Keratinocyte (primary cell): ENCODE results near the gene LAMA2. TPM values are rescaled to one million over a fixed set of nuclear protein-coding genes. Genes with fewer than 3 reads are reported as not detected.

Source experiments
- DNase-seq: peaks from one replicate; pipeline ENCODE4 v3.0.0-alpha.2; 2011; ENCODE audit warnings: low read depth, missing footprints, low spot score
- FAIRE-seq: peaks from 2 replicates; lab custom pipeline; 2011; peaks lifted over from hg19 to GRCh38; lab: Jason Lieb, UNC
- H2AFZ ChIP-seq: 2 replicates; pipeline ENCODE4 v1.6.0; 2012; ENCODE audit warnings: low read length, control low read depth, inconsistent platforms; ENCODE audit not compliant: control insufficient read depth
- H3K27ac ChIP-seq: 2 replicates; pipeline ENCODE4 v1.5.1; 2011; ENCODE audit warnings: low read length; ENCODE audit not compliant: control insufficient read depth, insufficient read depth
- H3K27me3 ChIP-seq: 3 replicates; pipeline ENCODE4 v1.6.0; 2011; ENCODE audit warnings: low read length; ENCODE audit not compliant: control insufficient read depth, insufficient read depth; ENCODE audit errors: extremely low read depth
- H3K36me3 ChIP-seq, 2 experiments: 2 replicates in 1 of 2; 3 replicates in 1 of 2; pipeline ENCODE4 v1.5.1; 2011; ENCODE audit warnings: low read length in 2 of 2, mild to moderate bottlenecking in 1 of 2; ENCODE audit not compliant: control insufficient read depth in 2 of 2, insufficient read depth in 2 of 2; ENCODE audit errors: extremely low read depth in 1 of 2
- H3K4me1 ChIP-seq: 3 replicates; pipeline ENCODE4 v1.5.1; 2011; ENCODE audit warnings: low read length; ENCODE audit not compliant: control insufficient read depth, insufficient read depth; ENCODE audit errors: extremely low read depth
- H3K4me2 ChIP-seq: 3 replicates; pipeline ENCODE4 v1.6.0; 2011; ENCODE audit warnings: low read depth, low read length; ENCODE audit not compliant: control insufficient read depth, insufficient read depth; ENCODE audit errors: extremely low read depth
- H3K4me3 ChIP-seq, 3 experiments: fragments of 200-600 bp in 1 of 3; sonication (generic) in 1 of 3; 2 replicates in 2 of 3; 3 replicates in 1 of 3; pipeline ENCODE4 v1.5.1; 2011 to 2016; ENCODE audit warnings: low read length in 3 of 3, mild to moderate bottlenecking in 3 of 3, control low read depth in 2 of 3, inconsistent platforms in 1 of 3, low read depth in 1 of 3, mixed read lengths in 1 of 3, mixed run types in 1 of 3, moderate library complexity in 1 of 3; ENCODE audit not compliant: control insufficient read depth in 2 of 3, insufficient read depth in 2 of 3; ENCODE audit errors: extremely low read depth in 1 of 3
- H3K79me2 ChIP-seq: 2 replicates; pipeline ENCODE4 v1.6.0; 2012; ENCODE audit warnings: low read length; ENCODE audit not compliant: control insufficient read depth, insufficient read depth
- H3K9ac ChIP-seq: 3 replicates; pipeline ENCODE4 v1.6.0; 2011; ENCODE audit warnings: low read length; ENCODE audit not compliant: control insufficient read depth, insufficient read depth; ENCODE audit errors: extremely low read depth
- H3K9me1 ChIP-seq: 3 replicates; pipeline ENCODE4 v1.6.0; 2011; ENCODE audit warnings: low read length; ENCODE audit not compliant: control insufficient read depth, insufficient read depth; ENCODE audit errors: extremely low read depth
- H3K9me3 ChIP-seq: 2 replicates; pipeline ENCODE4 v1.5.1; 2012; ENCODE audit warnings: low read depth, low read length; ENCODE audit not compliant: control insufficient read depth
- H4K20me1 ChIP-seq: 3 replicates; pipeline ENCODE4 v1.6.0; 2011; ENCODE audit warnings: low read length; ENCODE audit not compliant: control insufficient read depth, insufficient read depth; ENCODE audit errors: extremely low read depth
- EZH2 ChIP-seq: IDR thresholded peaks from one replicate; pipeline ENCODE4 v1.6.1; 2012; ENCODE audit warnings: inconsistent platforms, mild to moderate bottlenecking, low read length, moderate library complexity
- dilution Hi-C: fragments of 300-500 bp; cut with MboI; formaldehyde crosslinking; loops from one replicate; pipeline ENCODE4 v1.7.0; 2020; ENCODE audit warnings: low sequenced_read_pairs; ENCODE audit not compliant: extremely low pct_ligation_motif_present
- polyA plus RNA-seq, 5 experiments: library from polyadenylated mRNA; depleted of rRNA in 3 of 5; stranded (reverse) in 3 of 5; stranded (forward) in 1 of 5; unstranded in 1 of 5; fragments of >200 nt; gene quantifications; 1 replicate in 1 of 5; 2 replicates in 3 of 5; 3 replicates in 1 of 5; pipeline versions ENCODE4 v1.2.1 to v1.2.3, GENCODE V29; 2011 to 2012; ENCODE audit warnings: missing spikeins in 2 of 5, low read depth in 1 of 5, low replicate concordance in 1 of 5
- TF ChIP-seq, protein P1 (sequence below), 3 experiments: IDR thresholded peaks in 1 of 3; conservative IDR thresholded peaks in 1 of 3; optimal IDR thresholded peaks in 1 of 3; 2 replicates in 2 of 3; 3 replicates in 1 of 3; pipeline versions ENCODE3 to v1.5.1; 2011; ENCODE audit warnings: low read length in 3 of 3, mild to moderate bottlenecking in 3 of 3, moderate library complexity in 2 of 3, control low read depth in 1 of 3, inconsistent platforms in 1 of 3; ENCODE audit not compliant: insufficient read depth in 2 of 3; ENCODE audit errors: extremely low read depth in 1 of 3

Gene LAMA2
- polyA plus RNA-seq, 1 donor (not counting 4 experiments of a cell fraction or from before 2014, with no cell fraction given) = 1.4 TPM

DNA sequence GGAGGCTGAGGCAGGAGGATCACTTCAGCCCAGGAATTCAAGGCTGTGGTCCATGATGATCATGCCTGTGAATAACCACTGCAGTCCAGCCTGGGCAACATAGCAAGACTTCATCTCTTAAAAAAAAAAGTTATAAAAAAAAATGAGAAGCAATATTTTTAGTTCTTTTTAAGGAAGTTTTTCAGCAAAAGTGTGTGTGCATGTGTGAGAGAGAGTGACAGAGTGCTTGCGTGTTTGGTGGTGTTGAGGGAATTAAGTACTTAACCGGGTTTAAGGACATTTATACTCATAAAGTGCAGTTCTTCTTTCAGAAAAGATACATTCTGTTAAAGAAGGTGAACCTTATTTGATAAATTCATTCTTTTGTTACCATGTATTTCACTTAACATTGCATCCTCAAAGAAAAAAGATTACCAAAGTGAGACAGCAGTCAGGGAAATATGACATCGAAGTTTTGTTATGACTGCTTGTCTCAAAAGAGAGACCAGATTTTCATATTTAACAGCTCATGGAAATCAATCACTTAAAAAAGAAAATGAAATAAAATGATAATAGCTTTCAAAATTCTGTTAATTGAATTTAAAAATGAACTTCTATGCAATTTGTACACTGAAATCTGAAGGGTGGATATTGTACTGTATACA, 572.3 kb downstream of the LAMA2 start:
- Histone ChIP-seq H2AFZ (no peak overlapping the region), H3K36me3 (no peaks in the 10 kb centered on the region), H3K9me3 (no peaks in the 10 kb centered on the region), H3K27me3 (no peaks in the 10 kb centered on the region), H4K20me1 (no peaks in the 10 kb centered on the region), H3K4me1 (no peaks in the 10 kb centered on the region), H3K9ac (no peak overlapping the region), H3K9me1 (no peaks in the 10 kb centered on the region), H3K79me2 (no peaks in the 10 kb centered on the region), H3K4me3 (no peak overlapping the region), H3K4me2 (no peak overlapping the region), H3K27ac (no peak overlapping the region)
- no peak for DNase-seq
- dilution Hi-C loops = no loop called here
- no peak for FAIRE-seq
- TF ChIP-seq EZH2 = no peak
- TF ChIP-seq, protein P1, sequence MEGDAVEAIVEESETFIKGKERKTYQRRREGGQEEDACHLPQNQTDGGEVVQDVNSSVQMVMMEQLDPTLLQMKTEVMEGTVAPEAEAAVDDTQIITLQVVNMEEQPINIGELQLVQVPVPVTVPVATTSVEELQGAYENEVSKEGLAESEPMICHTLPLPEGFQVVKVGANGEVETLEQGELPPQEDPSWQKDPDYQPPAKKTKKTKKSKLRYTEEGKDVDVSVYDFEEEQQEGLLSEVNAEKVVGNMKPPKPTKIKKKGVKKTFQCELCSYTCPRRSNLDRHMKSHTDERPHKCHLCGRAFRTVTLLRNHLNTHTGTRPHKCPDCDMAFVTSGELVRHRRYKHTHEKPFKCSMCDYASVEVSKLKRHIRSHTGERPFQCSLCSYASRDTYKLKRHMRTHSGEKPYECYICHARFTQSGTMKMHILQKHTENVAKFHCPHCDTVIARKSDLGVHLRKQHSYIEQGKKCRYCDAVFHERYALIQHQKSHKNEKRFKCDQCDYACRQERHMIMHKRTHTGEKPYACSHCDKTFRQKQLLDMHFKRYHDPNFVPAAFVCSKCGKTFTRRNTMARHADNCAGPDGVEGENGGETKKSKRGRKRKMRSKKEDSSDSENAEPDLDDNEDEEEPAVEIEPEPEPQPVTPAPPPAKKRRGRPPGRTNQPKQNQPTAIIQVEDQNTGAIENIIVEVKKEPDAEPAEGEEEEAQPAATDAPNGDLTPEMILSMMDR (optimal IDR thresholded peaks at IDR 0.05 in 1 of 3, IDR thresholded peaks at IDR 0.05 in 1 of 3, conservative IDR thresholded peaks at IDR 0.05 in 1 of 3; ENCODE audit: extremely low read depth in 1 of 3, insufficient read depth in 2 of 3, low read length in 3 of 3) = no peak

DNA sequence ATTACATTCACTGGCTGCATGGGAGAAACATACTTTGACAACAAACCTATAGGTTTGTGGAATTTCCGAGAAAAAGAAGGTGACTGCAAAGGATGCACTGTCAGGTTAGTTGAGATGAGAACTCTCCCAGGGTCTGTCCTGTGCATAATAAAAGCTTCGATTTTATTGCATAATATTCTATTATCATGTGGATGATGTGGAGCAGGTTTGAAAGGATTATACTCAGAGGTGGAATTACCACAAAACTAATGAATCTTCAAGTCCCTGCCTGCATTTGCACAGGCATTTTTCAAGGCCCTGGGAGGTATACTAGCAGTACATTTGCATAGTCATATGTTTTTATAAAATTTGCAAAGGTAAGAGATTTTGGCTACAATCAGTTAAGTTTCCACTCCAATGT, 577.3 kb downstream of the LAMA2 start:
- Histone ChIP-seq H3K4me3 (no peak overlapping the region), H3K9ac (no peak overlapping the region), H4K20me1 (no peaks in the 10 kb centered on the region), H2AFZ (no peak overlapping the region), H3K4me2 (no peak overlapping the region), H3K9me1 (no peaks in the 10 kb centered on the region), H3K27ac (no peak overlapping the region), H3K9me3 (no peaks in the 10 kb centered on the region), H3K79me2 (no peaks in the 10 kb centered on the region), H3K36me3 (no peaks in the 10 kb centered on the region), H3K27me3 (no peaks in the 10 kb centered on the region), H3K4me1 (no peaks in the 10 kb centered on the region)
- dilution Hi-C loops = no loop called here
- TF ChIP-seq, protein P1 (optimal IDR thresholded peaks at IDR 0.05 in 1 of 3, IDR thresholded peaks at IDR 0.05 in 1 of 3, conservative IDR thresholded peaks at IDR 0.05 in 1 of 3; ENCODE audit: extremely low read depth in 1 of 3, insufficient read depth in 2 of 3, low read length in 3 of 3) = no peak
- no peak for TF ChIP-seq EZH2
- FAIRE-seq (no peak), DNase-seq (no peak)
